Chondrocyte (in vitro differentiated cells): ENCODE measurements around the gene CAPN15. TPM values are rescaled to one million over a fixed set of nuclear protein-coding genes. Genes with fewer than 3 reads are reported as not detected.

Source experiments
- DNase-seq: peaks from one replicate; pipeline ENCODE4 v3.0.0; 2021; ENCODE audit warnings: mixed read lengths, low spot score
- H3K27ac Mint-ChIP-seq: one replicate; pipeline ENCODE4 v1.8.0; 2021; ENCODE audit warnings: mild to moderate bottlenecking, moderate library complexity, mixed read lengths; ENCODE audit not compliant: unreplicated experiment
- H3K27me3 Mint-ChIP-seq: 2 replicates; pipeline ENCODE4 v1.8.0; 2021; ENCODE audit warnings: low read depth, mixed read lengths
- H3K36me3 Mint-ChIP-seq: 2 replicates; pipeline ENCODE4 v1.8.0; 2021; ENCODE audit warnings: low read depth, mixed read lengths
- H3K4me1 Mint-ChIP-seq: 2 replicates; pipeline ENCODE4 v1.8.0; 2021; ENCODE audit warnings: low read depth, mild to moderate bottlenecking, mixed read lengths
- H3K4me3 Mint-ChIP-seq: one replicate; pipeline ENCODE4 v1.8.0; 2021; ENCODE audit warnings: mild to moderate bottlenecking, moderate library complexity, mixed read lengths; ENCODE audit not compliant: unreplicated experiment
- H3K9me3 Mint-ChIP-seq: 2 replicates; pipeline ENCODE4 v1.8.0; 2021; ENCODE audit warnings: low read depth, mixed read lengths
- CTCF ChIP-seq: fragments of 200-600 bp; sonication (generic); IDR thresholded peaks from 2 replicates; pipeline ENCODE4 v1.5.0; 2021; ENCODE audit warnings: antibody characterized with exemption, mild to moderate bottlenecking, moderate library complexity
- total RNA-seq: library from RNA; stranded (reverse); gene quantifications from 3 replicates; pipeline ENCODE4 v1.2.1, GENCODE V29; 2021

Gene CAPN15
- total RNA-seq, 1 donor from 2014 or later, result 28.8 TPM

GRCh38 chr16:580946-581498, 53.5 kb downstream of the CAPN15 start:
- Mint-ChIP-seq H3K4me1 (peaks cover 9% of the 10 kb centered on the region), H3K27ac (no peak overlapping the region), H3K27me3 (no peaks in the 10 kb centered on the region), H3K36me3 (peaks cover 1% of the 10 kb centered on the region), H3K9me3 (no peaks in the 10 kb centered on the region), H3K4me3 (no peak overlapping the region)
- no peak for DNase-seq
- TF ChIP-seq CTCF, result no peak

GRCh38 chr16:582218-582613, 54.7 kb downstream of the CAPN15 start:
- no peak for DNase-seq
- H3K4me1 Mint-ChIP-seq, result peaks cover 10% of the 10 kb centered on the region

GRCh38 chr16:582614-583331, 55.3 kb downstream of the CAPN15 start:
- Mint-ChIP-seq H3K27ac (no peak overlapping the region), H3K36me3 (no peaks in the 10 kb centered on the region), H3K4me1 (peaks cover 15% of the 10 kb centered on the region), H3K9me3 (no peaks in the 10 kb centered on the region), H3K27me3 (no peaks in the 10 kb centered on the region), H3K4me3 (no peak overlapping the region)
- TF ChIP-seq CTCF, result no peak
- no peak for DNase-seq

More at GRCh38 chr16:582218-582613, 54.7 kb downstream of the CAPN15 start:
- H3K4me3 Mint-ChIP-seq, result no peak overlapping the region
- TF ChIP-seq CTCF, result no peak
- H3K27ac Mint-ChIP-seq, result no peak overlapping the region
- no peaks in the 10 kb centered on the region for H3K27me3 Mint-ChIP-seq
- no peaks in the 10 kb centered on the region for H3K36me3 Mint-ChIP-seq
- no peaks in the 10 kb centered on the region for H3K9me3 Mint-ChIP-seq

GRCh38 chr16:583470-583814, 55.9 kb downstream of the CAPN15 start:
- Mint-ChIP-seq H3K4me1 (peaks cover 22% of the 10 kb centered on the region), H3K9me3 (no peaks in the 10 kb centered on the region), H3K36me3 (no peaks in the 10 kb centered on the region), H3K27ac (no peak overlapping the region), H3K4me3 (no peak overlapping the region), H3K27me3 (no peaks in the 10 kb centered on the region)
- no peak for TF ChIP-seq CTCF
- DNase-seq, result no peak

GRCh38 chr16:583815-584591, 56.5 kb downstream of the CAPN15 start:
- no peak for TF ChIP-seq CTCF
- H3K4me3 Mint-ChIP-seq, result no peak overlapping the region
- no peaks in the 10 kb centered on the region for H3K36me3 Mint-ChIP-seq
- DNase-seq, result no peak
- H3K27ac Mint-ChIP-seq, result no peak overlapping the region
- peaks cover 23% of the 10 kb centered on the region for H3K4me1 Mint-ChIP-seq
- no peaks in the 10 kb centered on the region for H3K27me3 Mint-ChIP-seq
- no peaks in the 10 kb centered on the region for H3K9me3 Mint-ChIP-seq
